H1 (cell line): Measurements from ENCODE around the gene LMTK3. TPM values are rescaled to one million over a fixed set of nuclear protein-coding genes. Genes with fewer than 3 reads are reported as not detected.

ENCODE experiments used
- CTCF ChIA-PET: fragments of 300-600 bp; sonication (Branson Sonifier 250); formaldehyde crosslinking; loops from one replicate; lab custom pipeline; 2021; ENCODE audit not compliant: partially characterized antibody; lab: Charles Lee
- POLR2A ChIA-PET: fragments of 300-600 bp; sonication (Branson Sonifier 250); formaldehyde crosslinking; loops from one replicate; lab custom pipeline; 2021; ENCODE audit warnings: inconsistent platforms; ENCODE audit not compliant: partially characterized antibody; lab: Charles Lee
- DNase-seq, 2 experiments: peaks; one replicate each; pipeline versions ENCODE4 v3.0.0 to v3.0.0-alpha.2; 2010 to 2022; ENCODE audit warnings: low spot score in 2 of 2, low read depth in 1 of 2, mixed read lengths in 1 of 2
- FAIRE-seq: peaks from 2 replicates; lab custom pipeline; 2011; peaks lifted over from hg19 to GRCh38; lab: Jason Lieb, UNC
- H2AFZ ChIP-seq: 2 replicates; pipeline ENCODE4 v1.8.1; 2012; ENCODE audit warnings: low read length, inconsistent platforms
- H2AK5ac ChIP-seq: 2 replicates; pipeline ENCODE4 v1.6.1; 2013; ENCODE audit warnings: low read depth, low read length
- H2BK120ac ChIP-seq: replicated peaks from 2 replicates; pipeline ENCODE3; 2013; ENCODE audit warnings: low read depth, low read length, inconsistent platforms
- H2BK12ac ChIP-seq: 2 replicates; pipeline ENCODE4 v1.6.1; 2013; ENCODE audit warnings: low read depth, low read length
- H2BK15ac ChIP-seq: 2 replicates; pipeline ENCODE4 v1.6.1; 2013; ENCODE audit warnings: low read length
- H2BK20ac ChIP-seq: 2 replicates; pipeline ENCODE4 v1.6.1; 2013; ENCODE audit warnings: low read length
- H2BK5ac ChIP-seq: 2 replicates; pipeline ENCODE4 v1.6.1; 2013; ENCODE audit warnings: low read depth, low read length
- H3K14ac ChIP-seq: 2 replicates; pipeline ENCODE4 v1.6.1; 2013; ENCODE audit warnings: inconsistent platforms; ENCODE audit not compliant: insufficient read length
- H3K18ac ChIP-seq: 2 replicates; pipeline ENCODE4 v1.6.1; 2013; ENCODE audit warnings: low read length; ENCODE audit errors: extremely low read depth
- H3K23ac ChIP-seq: 2 replicates; pipeline ENCODE4 v1.6.1; 2013; ENCODE audit warnings: inconsistent platforms; ENCODE audit not compliant: insufficient read length
- H3K23me2 ChIP-seq: 2 replicates; pipeline ENCODE4 v1.6.1; 2013; ENCODE audit warnings: low read depth, low read length
- H3K27ac ChIP-seq: 2 replicates; pipeline ENCODE4 v1.6.1; 2011; ENCODE audit warnings: low read depth, low read length, inconsistent platforms
- H3K27me3 ChIP-seq, 4 experiments: replicated peaks in 1 of 4; 1 replicate in 1 of 4; 2 replicates in 3 of 4; pipeline versions ENCODE4 v1.6.1 to v1.8.1; 2011 to 2013; ENCODE audit warnings: low read length in 3 of 4, mild to moderate bottlenecking in 3 of 4, inconsistent platforms in 2 of 4, mixed read lengths in 2 of 4, moderate library complexity in 1 of 4; ENCODE audit not compliant: control insufficient read depth in 3 of 4, insufficient read depth in 3 of 4; ENCODE audit errors: extremely low read depth in 1 of 4
- H3K36me3 ChIP-seq, 4 experiments: 2 replicates each; pipeline versions ENCODE4 v1.6.1 to v1.8.1; 2011 to 2013; ENCODE audit warnings: mild to moderate bottlenecking in 4 of 4, low read length in 3 of 4, moderate library complexity in 2 of 4, control low read depth in 1 of 4, inconsistent platforms in 1 of 4; ENCODE audit not compliant: insufficient read depth in 4 of 4, control insufficient read depth in 2 of 4
- H3K4ac ChIP-seq: replicated peaks from 2 replicates; pipeline ENCODE3; 2013; ENCODE audit warnings: low read length, low read depth, mixed read lengths, inconsistent platforms; ENCODE audit not compliant: insufficient read length
- H3K4me1 ChIP-seq, 4 experiments: replicated peaks in 1 of 4; 1 replicate in 1 of 4; 2 replicates in 3 of 4; pipeline versions ENCODE4 v1.6.1 to v1.8.1; 2011 to 2013; ENCODE audit warnings: low read length in 3 of 4, inconsistent platforms in 2 of 4, mixed read lengths in 1 of 4; ENCODE audit not compliant: insufficient read depth in 4 of 4, control insufficient read depth in 3 of 4
- H3K4me2 ChIP-seq, 2 experiments: 2 replicates each; pipeline versions ENCODE4 v1.6.1 to v1.8.1; 2011 to 2013; ENCODE audit warnings: low read depth in 2 of 2, low read length in 2 of 2, control low read depth in 1 of 2, inconsistent platforms in 1 of 2, mild to moderate bottlenecking in 1 of 2; ENCODE audit not compliant: insufficient read depth in 1 of 2
- H3K4me3 ChIP-seq, 4 experiments: fragments of 200-600, 300-600 bp in 1 of 4; sonication (generic), shearing (Covaris generic), sonication (Bioruptor Twin) in 1 of 4; 2 replicates each; pipeline versions ENCODE4 v1.5.1 to v1.8.1; 2011 to 2016; ENCODE audit warnings: low read length in 4 of 4, low read depth in 3 of 4, control low read depth in 2 of 4, inconsistent platforms in 2 of 4, mild to moderate bottlenecking in 2 of 4, mixed read lengths in 1 of 4, moderate library complexity in 1 of 4; ENCODE audit not compliant: insufficient read depth in 2 of 4; ENCODE audit errors: extremely low read depth in 1 of 4
- H3K56ac ChIP-seq: replicated peaks from 2 replicates; pipeline ENCODE3; 2013; ENCODE audit warnings: low read depth, mild to moderate bottlenecking, mixed read lengths, low read length, inconsistent platforms; ENCODE audit not compliant: insufficient read length
- H3K79me1 ChIP-seq: 2 replicates; pipeline ENCODE4 v1.6.1; 2013; ENCODE audit warnings: low read depth, low read length, control low read depth
- H3K79me2 ChIP-seq, 2 experiments: 2 replicates each; pipeline versions ENCODE4 v1.6.1 to v1.8.1; 2012 to 2013; ENCODE audit warnings: low read length in 2 of 2, mild to moderate bottlenecking in 2 of 2, inconsistent platforms in 1 of 2; ENCODE audit not compliant: insufficient read depth in 2 of 2, control insufficient read depth in 1 of 2
- H3K9ac ChIP-seq, 4 experiments: replicated peaks in 1 of 4; 1 replicate in 1 of 4; 2 replicates in 3 of 4; pipeline versions ENCODE4 v1.6.1 to v1.8.1; 2011 to 2013; ENCODE audit warnings: low read depth in 3 of 4, low read length in 3 of 4, control low read depth in 2 of 4, mild to moderate bottlenecking in 2 of 4, moderate library complexity in 2 of 4, inconsistent platforms in 1 of 4; ENCODE audit errors: extremely low read depth in 1 of 4
- H3K9me3 ChIP-seq, 2 experiments: 2 replicates each; pipeline versions ENCODE4 v1.6.1 to v1.8.1; 2012 to 2013; ENCODE audit warnings: mild to moderate bottlenecking in 2 of 2, moderate library complexity in 2 of 2, control low read depth in 1 of 2, inconsistent platforms in 1 of 2, low read depth in 1 of 2, low read length in 1 of 2, mixed read lengths in 1 of 2; ENCODE audit not compliant: insufficient read depth in 2 of 2
- H4K20me1 ChIP-seq, 2 experiments: replicated peaks in 1 of 2; 2 replicates each; pipeline versions ENCODE3 to v1.8.1; 2011 to 2013; ENCODE audit warnings: inconsistent platforms in 2 of 2, low read length in 2 of 2, mild to moderate bottlenecking in 1 of 2; ENCODE audit not compliant: insufficient read depth in 2 of 2, control insufficient read depth in 1 of 2
- H4K5ac ChIP-seq: 2 replicates; pipeline ENCODE4 v1.6.1; 2013; ENCODE audit warnings: low read length, low read depth, mixed read lengths, inconsistent platforms; ENCODE audit not compliant: insufficient read length
- H4K8ac ChIP-seq: 2 replicates; pipeline ENCODE4 v1.8.0; 2013; ENCODE audit warnings: mild to moderate bottlenecking, moderate library complexity, low read length, inconsistent platforms; ENCODE audit not compliant: insufficient read depth; ENCODE audit errors: extremely low read depth
- H4K91ac ChIP-seq: replicated peaks from 2 replicates; pipeline ENCODE3; 2013; ENCODE audit warnings: low read length, mixed read lengths, inconsistent platforms; ENCODE audit not compliant: insufficient read length
- ASH2L ChIP-seq: fragments of 200-600, 300-600 bp; sonication (generic); IDR thresholded peaks from one replicate; pipeline ENCODE4 v1.7.1; 2017; ENCODE audit warnings: low read length
- KDM1A ChIP-seq: fragments of 200-600, 300-600 bp; sonication (generic); IDR thresholded peaks from 2 replicates; pipeline ENCODE4 v1.7.1; 2016; ENCODE audit warnings: mild to moderate bottlenecking, low read length, borderline replicate concordance
- POLR2A ChIP-seq, 2 experiments: IDR thresholded peaks; 1 replicate in 1 of 2; 2 replicates in 1 of 2; pipeline ENCODE4 v1.6.1; 2011; ENCODE audit warnings: low read depth in 2 of 2, low read length in 2 of 2, mild to moderate bottlenecking in 2 of 2; ENCODE audit errors: control extremely low read depth in 1 of 2
- RFX5 ChIP-seq: IDR thresholded peaks from 2 replicates; pipeline ENCODE4 v1.6.1; 2011; ENCODE audit warnings: low read depth, low read length, improper control_type of control experiment, borderline replicate concordance
- TCF12 ChIP-seq: IDR thresholded peaks from 2 replicates; pipeline ENCODE4 v1.6.1; 2011; ENCODE audit warnings: low read depth, mild to moderate bottlenecking, low read length
- WGBS, 2 experiments: shearing (Covaris generic) in 1 of 2; methylation state at CpG; one replicate each; pipeline versions ENCODE4 v1.1.6 to v1.1.7; 2013 to 2015; ENCODE audit warnings: low lambda C conversion rate in 2 of 2, mixed read lengths in 2 of 2, inconsistent platforms in 1 of 2, low coverage in 1 of 2, missing lambda C conversion rate in 1 of 2; ENCODE audit not compliant: insufficient replicate concordance in 2 of 2, insufficient coverage in 1 of 2, insufficient read length in 1 of 2; ENCODE audit errors: extremely low coverage in 1 of 2, missing lambda C conversion rate in 1 of 2; 5-methylcytosine and 5-hydroxymethylcytosine counted together
- polyA plus RNA-seq, 7 experiments: library from polyadenylated mRNA; depleted of rRNA in 3 of 7; stranded (reverse) in 5 of 7; unstranded in 2 of 7; fragments of >200 nt in 5 of 7; fragments of 200-250 nt in 2 of 7; gene quantifications; 1 replicate in 5 of 7; 2 replicates in 1 of 7; 4 replicates in 1 of 7; pipeline versions ENCODE4 v1.2.1 to v1.2.3, GENCODE V29; 2011 to 2013; ENCODE audit warnings: missing spikeins in 2 of 7, mixed read lengths in 2 of 7
- total RNA-seq: library from RNA; stranded (reverse); fragmentation: NEBNext Ultra II Directional; extraction: Animal tissue kit (Norgen Biotek cat#: 25700); gene quantifications from 2 replicates; pipeline ENCODE4 v1.2.1, GENCODE V29; 2021
- TF ChIP-seq, protein P1 (sequence below), 3 experiments: IDR thresholded peaks; 1 replicate in 2 of 3; 2 replicates in 1 of 3; pipeline versions ENCODE4 v1.5.1 to v1.6.1; 2011; ENCODE audit warnings: low read length in 3 of 3, mild to moderate bottlenecking in 3 of 3, inconsistent platforms in 2 of 3, low read depth in 1 of 3, moderate library complexity in 1 of 3; ENCODE audit not compliant: insufficient read depth in 1 of 3; ENCODE audit errors: control extremely low read depth in 1 of 3
- TF ChIP-seq, protein P2 (sequence below): IDR thresholded peaks from 2 replicates; pipeline ENCODE4 v1.6.1; 2012; ENCODE audit warnings: inconsistent platforms

Gene LMTK3
- total and polyA plus RNA-seq, 2 of the 8 experiments (the other 6 are each of a cell fraction or from before 2014, with no cell fraction given): 2.7 to 12.4 TPM

DNA sequence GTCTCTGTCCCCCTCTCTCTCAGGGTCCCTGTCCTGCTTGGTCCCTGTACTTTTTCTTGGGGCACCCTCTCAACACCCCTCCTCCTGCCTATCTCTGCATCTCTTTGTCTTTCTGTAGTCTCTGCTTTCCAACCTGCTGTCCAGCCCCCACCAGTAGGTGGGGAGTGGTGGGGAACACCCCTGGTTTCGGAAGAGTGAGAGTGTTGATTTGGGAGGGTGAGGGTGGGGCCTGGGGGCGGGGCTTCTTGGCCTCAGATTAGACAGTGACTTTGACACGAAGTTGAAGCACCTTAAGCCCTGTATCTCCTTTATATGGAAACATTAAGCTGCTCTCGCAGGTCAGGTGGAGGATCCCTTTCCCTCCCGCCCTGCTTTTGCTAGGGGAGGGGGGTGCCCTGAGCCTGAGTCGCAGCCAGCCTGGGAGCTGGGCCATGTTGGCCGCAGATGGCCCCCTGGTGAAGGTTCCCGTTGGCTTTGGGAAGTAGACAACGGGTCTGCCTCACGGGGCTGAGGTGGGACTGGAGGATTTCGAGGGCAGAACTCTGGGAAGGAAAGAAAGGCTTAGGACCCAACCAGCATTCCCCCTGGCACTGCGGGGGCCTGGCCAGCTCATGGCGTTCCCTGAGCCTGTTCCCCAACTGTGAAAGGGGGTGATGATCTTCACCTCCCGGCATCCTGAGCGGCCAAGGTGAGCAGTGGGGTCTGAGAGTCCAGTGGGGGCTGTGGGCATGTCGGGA is 56.3 kb downstream of the LMTK3 start, which contains the start of gene KCNJ14:
Gene KCNJ14, plus strand, starts transcription at position 404 of the 737 bp plus-strand sequence. CDS start 6,151 bp downstream, outside the sequence.
- H3K79me2 ChIP-seq: no peaks in the 10 kb centered on the region
- 0 out of 2 replicates have a peak within 1 kb of the TSS, but pooled peaks have one; percentile 85 for H4K8ac ChIP-seq
- H4K5ac ChIP-seq: no peak within 1 kb of the TSS
- H3K18ac ChIP-seq: no peak within 1 kb of the TSS
- no peak within 1 kb of the TSS for H2BK12ac ChIP-seq
- no peak within 1 kb of the TSS for H2BK20ac ChIP-seq
- no peak within 1 kb of the TSS for H3K14ac ChIP-seq
- no peak within 1 kb of the TSS for H4K91ac ChIP-seq
- FAIRE-seq (no peak), DNase-seq (no peak)
- no peak within 1 kb of the TSS for H3K56ac ChIP-seq
- ChIA-PET CTCF (interaction anchor here (0.5 to 1.1 kb wide), 3 partner anchors 9 to 106 kb away, joined by 3 read pairs; no protein-coding TSS in a partner anchor), POLR2A (interaction anchor here (0.7 to 1.6 kb wide), 6 partner anchors 9 to 55 kb away, joined by 3 to 10 read pairs (median 6); partner anchors contain the start of gene GRWD1)
- H3K4ac ChIP-seq: no peak within 1 kb of the TSS
- no peaks in the 10 kb centered on the region for H3K27me3 ChIP-seq
- no peak within 1 kb of the TSS for H3K23ac ChIP-seq
- H3K4me3 ChIP-seq: no peak within 1 kb of the TSS
- H2AFZ ChIP-seq: no peak within 1 kb of the TSS
- no peaks in the 10 kb centered on the region for H3K4me1 ChIP-seq
- H2AK5ac ChIP-seq: no peak within 1 kb of the TSS
- H2BK120ac ChIP-seq: no peak within 1 kb of the TSS
- WGBS, 2 experiments: 87% methylated on average over 15 of the region's 16 CpGs; no CpG with 5 or more reads in 1 of the 2 experiments
- H3K36me3 ChIP-seq: peaks cover 19 to 49% (median 32%) of the 10 kb centered on the region in 4 experiments
- no peak within 1 kb of the TSS for H3K4me2 ChIP-seq
- H2BK5ac ChIP-seq: no peak within 1 kb of the TSS
- peaks cover 4% of the 10 kb centered on the region for H3K79me1 ChIP-seq
- peaks cover 2 to 18% of the 10 kb centered on the region in 2 experiments for H4K20me1 ChIP-seq
- H3K9me3 ChIP-seq: no peaks in the 10 kb centered on the region
- no peaks in the 10 kb centered on the region for H3K23me2 ChIP-seq
- H3K9ac ChIP-seq: no peak within 1 kb of the TSS
- H3K27ac ChIP-seq: no peak within 1 kb of the TSS
- H2BK15ac ChIP-seq: no peak within 1 kb of the TSS
- TF ChIP-seq, protein P1, sequence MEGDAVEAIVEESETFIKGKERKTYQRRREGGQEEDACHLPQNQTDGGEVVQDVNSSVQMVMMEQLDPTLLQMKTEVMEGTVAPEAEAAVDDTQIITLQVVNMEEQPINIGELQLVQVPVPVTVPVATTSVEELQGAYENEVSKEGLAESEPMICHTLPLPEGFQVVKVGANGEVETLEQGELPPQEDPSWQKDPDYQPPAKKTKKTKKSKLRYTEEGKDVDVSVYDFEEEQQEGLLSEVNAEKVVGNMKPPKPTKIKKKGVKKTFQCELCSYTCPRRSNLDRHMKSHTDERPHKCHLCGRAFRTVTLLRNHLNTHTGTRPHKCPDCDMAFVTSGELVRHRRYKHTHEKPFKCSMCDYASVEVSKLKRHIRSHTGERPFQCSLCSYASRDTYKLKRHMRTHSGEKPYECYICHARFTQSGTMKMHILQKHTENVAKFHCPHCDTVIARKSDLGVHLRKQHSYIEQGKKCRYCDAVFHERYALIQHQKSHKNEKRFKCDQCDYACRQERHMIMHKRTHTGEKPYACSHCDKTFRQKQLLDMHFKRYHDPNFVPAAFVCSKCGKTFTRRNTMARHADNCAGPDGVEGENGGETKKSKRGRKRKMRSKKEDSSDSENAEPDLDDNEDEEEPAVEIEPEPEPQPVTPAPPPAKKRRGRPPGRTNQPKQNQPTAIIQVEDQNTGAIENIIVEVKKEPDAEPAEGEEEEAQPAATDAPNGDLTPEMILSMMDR (IDR thresholded peaks at IDR 0.05; ENCODE audit: control extremely low read depth in 1 of 3, insufficient read depth in 1 of 3, low read depth in 1 of 3, low read length in 3 of 3): no peak
- TF ChIP-seq ASH2L: no peak
- TF ChIP-seq TCF12: no peak
- no peak for TF ChIP-seq RFX5
- no peak for TF ChIP-seq POLR2A (IDR thresholded peaks at IDR 0.05; ENCODE audit: control extremely low read depth in 1 of 2, low read depth in 2 of 2, low read length in 2 of 2)
- TF ChIP-seq KDM1A: no peak
- TF ChIP-seq, protein P2, sequence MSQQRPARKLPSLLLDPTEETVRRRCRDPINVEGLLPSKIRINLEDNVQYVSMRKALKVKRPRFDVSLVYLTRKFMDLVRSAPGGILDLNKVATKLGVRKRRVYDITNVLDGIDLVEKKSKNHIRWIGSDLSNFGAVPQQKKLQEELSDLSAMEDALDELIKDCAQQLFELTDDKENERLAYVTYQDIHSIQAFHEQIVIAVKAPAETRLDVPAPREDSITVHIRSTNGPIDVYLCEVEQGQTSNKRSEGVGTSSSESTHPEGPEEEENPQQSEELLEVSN: no peak
